HG03159 (cell line): ENCODE results near the gene BAIAP2.

ENCODE experiments used
- ATAC-seq: cut with Tn5 transposase; IDR thresholded peaks from one replicate; pipeline ENCODE4 v1.9.1; 2021; ENCODE audit warnings: mild to moderate bottlenecking, moderate library complexity; ENCODE audit not compliant: unreplicated experiment

Gene BAIAP2

GRCh38 chr17:81050645-81051625 lies 16.0 kb downstream of the BAIAP2 start:
- no peak for ATAC-seq

- ATAC-seq, result no peak
Observed at GRCh38 chr17:81052199-81052997, 17.4 kb downstream of the BAIAP2 start.

- ATAC-seq, result no peak
Observed at GRCh38 chr17:81053041-81053970, 18.4 kb downstream of the BAIAP2 start.

GRCh38 chr17:81054308-81054707 lies 19.4 kb downstream of the BAIAP2 start:
- no peak for ATAC-seq

GRCh38 chr17:81054881-81055370 lies 20.0 kb downstream of the BAIAP2 start:
- ATAC-seq, result no peak

- ATAC-seq, result no peak
Observed at GRCh38 chr17:81056312-81056711, 21.4 kb downstream of the BAIAP2 start.

- ATAC-seq, result no peak
Observed at GRCh38 chr17:81057079-81057730, 22.3 kb downstream of the BAIAP2 start.

- no peak for ATAC-seq
Observed at GRCh38 chr17:81057777-81058176, 22.8 kb downstream of the BAIAP2 start.

GRCh38 chr17:81058263-81058871 lies 23.4 kb downstream of the BAIAP2 start:
- no peak for ATAC-seq

GRCh38 chr17:81059026-81059425 lies 24.1 kb downstream of the BAIAP2 start:
- ATAC-seq, result no peak

- no peak for ATAC-seq
Observed at GRCh38 chr17:81060416-81060815, 25.5 kb downstream of the BAIAP2 start.

- no peak for ATAC-seq
Observed at GRCh38 chr17:81061027-81061735, 26.2 kb downstream of the BAIAP2 start.

- no peak for ATAC-seq
Observed at GRCh38 chr17:81062014-81062780, 27.2 kb downstream of the BAIAP2 start.

GRCh38 chr17:81063106-81064093 lies 28.4 kb downstream of the BAIAP2 start:
- ATAC-seq, result no peak

- no peak for ATAC-seq
Observed at GRCh38 chr17:81064678-81065475, 29.9 kb downstream of the BAIAP2 start.

GRCh38 chr17:81065500-81065899 lies 30.5 kb downstream of the BAIAP2 start:
- ATAC-seq, result no peak
